NCI-H524 treated with DMSO at 0.1 percent for 48 hours (cell line): ENCODE data around the gene FAM118B.
"Not testable (repeated sequence)": the region's sequence is repeated elsewhere in the genome, so short reads cannot be mapped to it uniquely, and the experiment has no call there.

Source experiments
- DNase-seq: peaks from one replicate; lab custom pipeline; 2025; lab: John Stamatoyannopoulos, UW

FAM118B gene

DNA sequence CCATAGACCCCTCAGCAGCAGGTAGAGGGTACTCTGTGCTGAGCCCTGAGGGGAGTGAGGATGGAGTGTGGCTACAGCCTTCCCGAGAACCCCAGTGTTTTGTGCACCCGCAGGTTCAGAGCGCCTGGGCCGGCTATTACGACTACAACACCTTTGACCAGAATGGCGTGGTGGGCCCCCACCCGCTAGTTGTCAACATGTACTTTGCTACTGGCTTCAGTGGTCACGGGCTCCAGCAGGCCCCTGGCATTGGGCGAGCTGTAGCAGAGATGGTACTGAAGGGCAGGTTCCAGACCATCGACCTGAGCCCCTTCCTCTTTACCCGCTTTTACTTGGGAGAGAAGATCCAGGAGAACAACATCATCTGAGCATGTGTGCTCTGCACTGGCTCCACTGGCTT is 65.7 kb downstream of the FAM118B start:
- DNase-seq: no peak

DNA sequence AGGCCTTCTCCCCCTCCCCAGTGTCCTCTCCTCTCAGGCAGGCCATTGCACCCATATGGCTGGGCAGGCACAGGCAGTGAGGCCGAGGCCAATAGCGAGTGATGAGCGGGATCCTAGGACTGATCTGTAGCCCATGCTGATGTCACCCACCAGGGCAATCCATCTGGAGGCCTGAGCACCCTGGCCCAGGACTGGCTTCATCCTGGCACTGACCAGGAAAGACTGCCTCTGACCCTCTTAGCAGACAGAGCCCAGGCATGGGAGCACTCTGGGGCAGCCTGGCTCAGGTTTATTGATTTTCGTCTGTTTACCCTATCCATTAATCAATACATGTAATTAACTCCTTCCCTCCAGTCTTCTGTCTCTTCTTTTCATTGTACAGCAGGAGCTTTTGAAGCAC is 66.2 kb downstream of the FAM118B start:
- no peak for DNase-seq

DNA sequence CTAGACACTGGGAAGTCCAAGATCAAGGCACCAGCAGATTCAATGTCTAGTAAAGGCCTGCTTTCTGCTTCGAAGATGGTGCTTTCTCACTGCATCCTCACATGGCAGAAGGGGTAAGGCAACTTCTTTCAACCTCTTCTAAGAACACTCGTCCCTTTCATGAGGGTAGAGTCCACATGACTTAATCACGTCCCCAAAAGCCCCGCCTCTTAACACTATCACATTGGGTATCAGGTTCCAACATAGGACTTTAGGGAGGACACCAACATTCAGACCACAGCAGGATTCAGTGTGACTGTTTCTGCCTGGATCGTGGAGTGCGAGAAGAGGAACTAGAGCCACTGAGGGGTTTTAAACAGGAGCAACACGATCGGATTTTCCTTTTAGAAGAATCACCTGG is 67.6 kb downstream of the FAM118B start:
- DNase-seq: no peak

DNA sequence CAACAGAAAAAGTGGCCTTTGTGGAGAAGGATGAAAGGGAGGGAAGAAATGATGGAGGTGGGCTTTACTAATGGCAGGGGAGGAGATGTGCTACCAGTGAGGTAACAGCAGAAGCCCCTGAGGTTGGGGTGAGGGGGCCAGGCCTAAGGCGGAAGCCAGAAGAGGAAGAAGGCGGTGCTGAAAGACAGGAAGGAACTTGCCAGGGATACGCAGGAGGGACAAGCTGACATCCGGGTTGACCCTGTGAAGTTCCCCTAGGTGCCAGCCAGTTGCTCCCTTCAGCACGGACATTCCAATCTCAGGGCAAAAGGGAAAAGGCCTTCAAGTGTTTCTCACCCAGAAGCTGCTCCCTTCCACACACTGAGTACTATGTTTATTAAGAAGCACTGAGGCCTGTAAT is 69.0 kb downstream of the FAM118B start:
- no peak for DNase-seq

DNA sequence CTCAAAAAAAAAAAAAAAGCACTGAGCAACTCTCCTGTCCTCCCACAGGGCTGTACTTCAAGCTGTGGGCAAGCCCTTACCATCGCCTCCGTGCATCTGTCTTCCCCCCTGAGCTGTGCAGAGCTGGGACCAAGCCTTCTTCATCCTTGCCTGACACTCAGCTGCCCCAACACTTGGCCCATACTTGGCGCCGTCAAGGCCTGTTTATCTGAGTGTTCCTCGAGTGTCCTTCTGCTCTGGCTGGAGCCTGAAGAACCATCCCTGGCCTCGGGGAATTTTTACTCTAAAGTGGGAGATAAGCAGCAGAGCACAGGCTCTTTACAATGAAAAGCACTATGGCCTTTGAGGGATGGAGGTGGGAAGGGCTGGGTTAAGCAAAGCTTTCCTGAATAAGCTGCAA is 69.7 kb downstream of the FAM118B start:
- DNase-seq: no peak

DNA sequence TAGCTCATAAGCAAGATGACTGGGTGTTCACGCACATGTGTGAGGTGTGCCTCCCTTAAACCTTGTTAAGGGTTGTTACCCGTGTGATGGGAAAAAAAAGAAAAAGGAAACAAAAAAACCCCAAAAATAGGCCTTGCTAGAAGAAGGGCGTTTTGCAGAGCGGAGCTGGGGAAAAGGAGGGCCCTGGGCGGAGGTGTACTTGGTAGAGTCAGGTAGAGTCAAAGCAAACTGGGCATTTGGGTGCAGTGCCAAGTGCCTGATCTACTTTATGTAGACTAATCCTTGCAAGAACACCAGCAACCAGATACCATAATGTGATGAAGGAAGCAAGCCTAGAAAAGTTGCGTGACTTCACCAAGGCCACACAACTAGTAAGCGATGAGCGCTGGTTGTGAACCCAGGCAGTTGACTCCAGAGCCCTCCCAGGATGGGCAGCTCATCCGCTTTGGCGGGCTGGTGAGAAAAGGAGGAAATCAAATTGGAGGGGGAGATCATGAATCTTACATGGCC is 70.1 kb downstream of the FAM118B start:
- no peak for DNase-seq

DNA sequence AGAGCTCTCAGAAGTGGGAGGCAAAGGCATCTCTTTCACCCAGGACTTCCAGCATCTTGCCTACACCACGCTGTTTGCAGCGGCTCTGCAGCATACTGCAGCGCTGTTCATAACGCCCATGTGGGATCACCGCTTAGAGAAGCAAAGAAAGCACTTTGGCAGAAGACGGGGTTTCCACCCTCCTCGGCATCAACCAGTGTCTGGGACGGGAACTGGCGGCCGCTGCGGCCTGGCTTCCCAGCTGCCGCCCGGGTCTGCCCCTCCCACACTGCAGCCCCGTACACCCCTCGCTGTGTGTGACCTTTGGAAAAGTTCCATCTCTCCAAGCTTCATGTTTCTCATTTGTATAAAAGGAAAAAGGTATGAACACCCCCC is 70.8 kb downstream of the FAM118B start:
- no peak for DNase-seq

DNA sequence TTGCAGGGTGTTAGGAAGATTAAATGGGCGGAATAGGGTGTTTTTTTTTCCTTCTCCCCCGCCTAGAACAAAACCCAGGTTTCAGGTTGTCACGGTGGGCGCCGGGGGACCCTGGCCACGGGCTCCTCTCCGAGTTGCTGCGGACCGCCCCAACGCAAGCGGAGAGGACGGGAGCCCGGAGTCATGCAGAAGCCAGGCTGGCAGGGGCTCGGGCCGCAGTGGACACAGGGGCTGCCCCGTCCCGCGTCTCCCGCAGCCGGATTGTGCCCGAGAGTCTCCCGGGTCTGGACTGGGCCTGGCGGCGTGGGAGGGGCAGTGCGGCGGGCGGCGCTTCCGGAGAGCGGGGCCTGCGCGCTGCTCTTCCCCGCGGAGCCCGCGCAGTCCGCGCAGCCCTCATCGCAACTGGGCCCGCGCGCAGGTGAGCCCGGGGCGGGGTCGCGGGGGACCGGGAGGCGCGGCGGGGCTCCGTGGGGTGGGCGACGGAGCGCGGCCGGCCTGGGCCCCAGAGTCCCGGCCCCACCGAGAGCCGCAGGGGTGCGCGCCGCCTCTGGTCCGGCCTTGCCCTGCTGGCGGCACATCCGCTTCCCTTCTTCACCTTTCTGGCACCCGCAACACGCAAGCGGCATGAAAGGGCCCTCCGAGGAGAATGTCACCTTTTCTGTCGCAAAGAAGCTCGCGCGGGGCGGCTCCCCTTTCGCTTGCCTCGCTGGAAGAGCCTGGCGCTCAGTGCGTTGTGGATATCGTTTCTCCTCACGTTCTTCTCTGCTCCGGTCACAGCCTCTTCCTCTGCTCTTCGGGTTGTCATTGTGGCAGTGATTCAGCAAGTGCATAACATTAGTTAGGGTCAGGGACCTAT is 71.4 kb downstream of the FAM118B start, which contains the start of gene TIRAP:
Gene TIRAP, plus strand, starts transcription at position 358 of the 856 bp plus-strand sequence. CDS start 7,802 bp downstream, outside the sequence.
- no peak for DNase-seq

DNA sequence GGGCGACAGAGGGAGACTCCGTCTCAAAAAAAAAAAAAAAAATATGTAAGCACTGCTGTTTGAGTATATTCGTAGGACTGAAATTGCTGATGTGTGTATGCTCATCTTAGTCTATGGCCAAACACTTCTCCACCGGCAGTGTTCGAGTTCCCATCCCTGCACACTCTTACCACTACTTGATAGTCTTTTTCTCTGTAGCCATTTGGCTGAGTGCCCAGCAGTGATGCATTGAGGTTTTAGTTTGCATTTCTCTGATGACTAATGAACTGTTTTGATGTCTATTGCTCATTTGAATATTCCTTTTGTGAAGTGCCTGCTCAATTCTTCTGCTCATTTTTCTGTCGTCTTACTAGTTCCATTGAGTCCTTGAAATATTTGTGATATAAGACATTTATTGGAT is 73.2 kb downstream of the FAM118B start:
- DNase-seq: no peak

DNA sequence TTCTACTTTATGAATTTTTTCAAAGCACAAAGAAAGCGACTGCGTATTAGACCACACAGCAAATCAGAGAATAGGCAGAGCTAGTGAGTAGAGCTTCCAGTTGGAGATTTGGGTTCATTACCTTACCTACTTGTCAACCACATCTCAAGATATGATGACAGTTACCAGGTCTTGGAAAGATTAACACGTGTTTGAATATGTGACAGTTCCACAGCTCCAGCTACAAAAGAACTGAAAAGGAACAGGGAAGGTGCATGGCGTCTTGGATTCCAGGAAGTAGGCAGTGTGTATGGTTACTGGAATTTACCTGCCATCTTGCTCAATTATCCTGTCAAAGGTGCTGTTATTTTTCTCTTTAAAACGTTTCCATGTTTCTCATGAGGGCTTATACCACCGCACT is 76.7 kb downstream of the FAM118B start:
- DNase-seq: no peak

DNA sequence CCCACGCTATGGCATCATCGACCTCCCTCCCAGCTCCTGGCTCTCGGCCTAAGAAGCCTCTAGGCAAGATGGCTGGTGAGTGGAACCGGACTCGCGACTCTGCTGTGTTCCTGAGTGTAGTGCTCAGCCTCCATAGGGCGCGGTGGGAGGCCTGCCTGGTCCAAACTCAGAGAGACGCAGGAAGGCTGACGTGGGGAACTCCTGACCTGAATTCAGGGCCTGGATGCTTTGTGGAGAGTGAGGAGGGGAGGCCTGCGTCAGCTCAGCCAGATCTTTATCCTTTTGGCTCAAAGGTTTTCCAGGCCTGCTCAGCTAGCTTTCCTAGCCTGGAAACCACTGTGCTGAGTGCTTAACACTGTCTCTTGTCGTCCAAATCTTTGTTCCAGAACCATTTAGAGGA is 79.3 kb downstream of the FAM118B start:
- DNase-seq: no peak

DNA sequence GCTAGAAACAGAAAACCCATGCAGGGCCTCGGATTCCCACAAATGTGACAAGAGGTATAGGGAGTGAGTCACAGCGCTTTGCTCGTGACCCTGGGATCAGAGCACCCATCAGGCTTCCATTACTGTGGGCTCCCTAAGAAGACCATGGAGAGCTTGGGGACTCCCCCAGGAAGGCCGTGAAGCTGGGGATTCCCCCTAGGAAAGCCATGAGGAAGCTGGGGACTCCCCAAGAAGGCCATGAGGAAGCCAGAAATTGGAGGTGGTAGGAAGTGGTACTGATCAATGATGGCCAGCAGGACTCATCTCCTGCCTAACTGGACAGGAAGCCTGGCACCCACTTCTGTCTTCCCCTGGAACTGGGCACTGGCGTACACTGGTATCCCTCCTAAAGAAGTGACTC is 82.1 kb downstream of the FAM118B start:
- DNase-seq: no peak

DNA sequence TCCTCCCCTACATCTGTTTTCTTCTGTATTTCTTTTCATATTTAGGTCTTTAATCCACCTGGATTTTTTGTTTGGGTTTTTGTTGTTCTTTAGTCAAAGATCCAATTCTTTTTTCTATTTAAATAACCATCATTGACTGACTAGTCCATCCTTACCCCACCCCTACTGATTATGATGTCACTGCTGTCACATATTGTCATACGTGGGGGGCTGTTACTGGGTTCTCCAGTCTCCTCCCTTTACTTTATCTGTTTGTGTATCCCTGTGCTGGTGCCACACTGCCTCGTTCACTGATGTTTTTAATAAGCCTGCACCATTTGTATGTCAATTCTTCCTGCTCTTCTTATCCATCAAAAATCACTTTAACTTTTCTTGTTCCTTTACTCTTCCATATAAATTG is 85.4 kb downstream of the FAM118B start:
- DNase-seq: no peak

DNA sequence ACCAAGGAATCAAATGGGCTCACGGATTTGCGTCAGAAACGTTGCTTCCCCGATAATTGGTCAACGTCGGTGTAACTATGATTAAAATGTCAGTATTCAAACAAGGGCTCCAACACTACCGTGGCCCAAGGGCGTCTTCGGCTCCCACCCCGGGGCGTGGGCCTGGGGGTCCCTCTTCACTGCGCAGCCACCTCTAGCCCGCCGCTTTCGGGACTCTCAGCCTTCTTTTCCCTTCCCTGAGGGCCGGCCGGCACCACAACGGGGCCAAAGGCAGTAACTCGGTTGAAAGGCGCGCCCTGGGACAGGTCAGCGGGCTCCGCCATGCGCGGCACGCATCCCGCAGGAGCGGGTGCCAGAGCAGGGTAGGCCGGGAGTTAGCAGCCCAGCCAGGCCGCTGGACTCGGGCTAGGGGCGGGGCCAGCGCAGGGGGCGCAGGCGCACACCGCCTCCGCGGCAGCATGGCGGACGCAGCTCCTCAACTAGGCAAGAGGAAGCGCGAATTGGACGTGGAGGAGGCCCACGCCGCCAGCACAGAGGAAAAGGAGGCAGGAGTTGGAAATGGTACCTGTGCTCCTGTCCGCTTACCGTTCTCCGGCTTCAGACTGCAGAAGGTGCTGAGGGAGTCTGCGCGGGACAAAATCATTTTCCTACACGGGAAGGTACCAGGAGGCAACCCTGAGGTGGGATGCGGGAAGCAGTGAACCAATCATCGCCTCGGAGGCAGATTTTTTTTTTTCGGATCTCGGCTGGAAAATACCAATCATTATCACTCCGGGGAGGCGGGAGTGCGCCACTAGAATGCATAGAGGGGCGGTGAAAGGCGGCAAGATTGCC is 92.3 kb downstream of the FAM118B start, which contains the start of gene DCPS:
Gene DCPS, plus strand, starts transcription at position 438 of the 834 bp plus-strand sequence. Its CDS starts 21 bp downstream, at position 459.
- peak; percentile 47 for DNase-seq

DNA sequence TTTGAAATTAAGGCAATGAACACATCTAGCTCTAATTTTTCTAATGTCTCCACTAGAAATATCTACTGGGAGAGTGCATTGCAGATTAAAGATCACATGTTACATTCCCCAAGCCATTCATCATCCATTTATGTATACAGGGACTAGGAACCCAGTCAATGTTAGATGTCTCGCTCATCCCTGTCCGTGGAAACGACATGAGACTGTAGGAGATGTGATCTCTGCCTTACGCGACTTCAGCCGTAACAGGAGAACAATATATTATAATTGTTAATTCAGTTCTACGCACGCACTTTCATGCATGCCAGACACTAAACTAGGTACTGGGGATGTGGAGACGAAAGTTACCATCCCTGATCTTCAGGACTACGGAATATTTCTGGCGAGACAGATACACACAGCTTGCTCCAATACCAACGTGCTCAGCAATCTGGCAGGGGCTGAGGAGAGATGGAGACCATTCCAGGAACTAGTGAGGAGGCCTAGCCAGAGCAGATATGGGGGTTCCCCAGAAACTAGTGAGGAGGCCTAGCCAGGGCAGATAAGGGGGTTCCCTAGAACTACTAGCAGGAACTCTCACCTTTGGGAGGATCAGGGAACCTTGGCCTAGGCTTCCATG is 93.0 kb downstream of the FAM118B start:
- DNase-seq: no peak

DNA sequence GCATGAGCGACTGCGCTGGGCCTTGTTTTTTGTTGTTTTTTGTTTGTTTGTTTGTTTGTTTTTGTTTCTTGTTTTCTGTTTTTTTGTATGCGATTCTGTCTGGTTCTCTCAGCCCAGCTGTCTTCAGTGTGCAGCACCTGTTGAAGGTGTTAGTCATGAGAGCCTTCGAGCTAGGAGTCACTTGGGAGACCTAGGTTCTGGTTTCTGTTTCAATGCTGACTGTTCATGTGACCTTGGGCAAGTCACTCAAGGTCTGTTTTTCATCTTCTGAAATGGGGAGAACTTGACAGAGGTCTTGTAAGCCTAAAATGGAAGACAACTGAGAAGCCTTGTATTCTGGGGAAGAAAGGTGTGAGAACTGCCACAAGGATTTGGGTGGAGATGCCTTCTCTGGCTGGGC is 94.1 kb downstream of the FAM118B start:
- DNase-seq: no peak

DNA sequence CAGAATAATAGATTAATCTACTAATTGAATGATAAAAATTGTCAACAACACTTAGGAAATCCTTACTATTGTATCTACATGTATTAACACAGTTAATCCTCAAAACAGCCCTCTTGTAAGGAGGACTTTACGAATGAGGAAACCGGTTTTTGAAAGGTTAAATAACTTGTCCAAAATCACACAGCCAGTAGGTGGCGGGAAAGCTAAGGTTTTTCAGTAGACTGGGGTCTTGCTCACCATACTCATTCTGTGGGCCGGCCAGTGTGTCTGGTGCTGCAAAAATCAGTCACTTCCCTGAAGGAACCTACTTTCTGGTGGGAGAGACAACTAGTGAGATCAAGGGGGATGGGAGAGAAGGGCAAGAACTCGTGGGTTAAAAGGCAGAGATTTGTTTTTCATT is 96.1 kb downstream of the FAM118B start:
- DNase-seq: no peak

DNA sequence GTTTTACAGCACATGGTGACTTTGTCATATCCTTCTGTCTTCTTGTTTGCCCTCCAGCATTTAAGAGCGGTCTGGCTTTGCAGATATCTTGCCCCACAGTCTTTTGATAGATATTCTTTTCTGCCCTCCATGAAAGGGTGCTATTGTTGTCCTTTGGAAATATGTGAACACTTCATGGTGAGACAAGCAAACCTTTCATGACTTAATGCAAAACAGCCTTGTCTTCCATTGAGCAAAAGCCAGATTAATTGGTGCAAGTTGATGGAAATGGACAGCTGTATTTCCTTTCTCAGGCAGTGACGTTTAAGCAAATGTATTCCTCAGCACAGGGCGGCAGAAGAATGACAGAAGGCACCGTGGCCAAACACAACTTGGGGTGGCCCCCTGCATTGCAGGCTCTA is 96.7 kb downstream of the FAM118B start:
- DNase-seq: no peak

DNA sequence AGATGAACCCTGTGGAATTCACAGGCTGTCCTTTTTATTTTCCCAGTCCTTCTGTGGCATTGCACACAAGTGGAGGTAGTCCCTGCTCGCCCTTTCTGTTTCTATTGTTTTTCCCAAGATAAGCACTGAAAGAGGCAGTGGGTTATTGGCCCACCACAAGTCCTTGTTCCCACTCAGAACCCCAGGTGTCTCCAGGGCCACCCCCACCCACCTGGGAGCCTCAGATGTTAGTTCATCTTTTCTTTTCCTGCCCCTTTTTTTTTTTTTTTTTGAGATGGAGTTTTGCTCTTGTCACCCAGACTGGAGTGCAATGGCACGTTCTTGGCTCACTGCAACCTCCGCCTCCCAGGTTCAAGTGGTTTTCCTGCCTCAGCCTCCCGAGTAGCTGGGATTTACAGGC is 97.2 kb downstream of the FAM118B start:
- DNase-seq: not testable (repeated sequence)

DNA sequence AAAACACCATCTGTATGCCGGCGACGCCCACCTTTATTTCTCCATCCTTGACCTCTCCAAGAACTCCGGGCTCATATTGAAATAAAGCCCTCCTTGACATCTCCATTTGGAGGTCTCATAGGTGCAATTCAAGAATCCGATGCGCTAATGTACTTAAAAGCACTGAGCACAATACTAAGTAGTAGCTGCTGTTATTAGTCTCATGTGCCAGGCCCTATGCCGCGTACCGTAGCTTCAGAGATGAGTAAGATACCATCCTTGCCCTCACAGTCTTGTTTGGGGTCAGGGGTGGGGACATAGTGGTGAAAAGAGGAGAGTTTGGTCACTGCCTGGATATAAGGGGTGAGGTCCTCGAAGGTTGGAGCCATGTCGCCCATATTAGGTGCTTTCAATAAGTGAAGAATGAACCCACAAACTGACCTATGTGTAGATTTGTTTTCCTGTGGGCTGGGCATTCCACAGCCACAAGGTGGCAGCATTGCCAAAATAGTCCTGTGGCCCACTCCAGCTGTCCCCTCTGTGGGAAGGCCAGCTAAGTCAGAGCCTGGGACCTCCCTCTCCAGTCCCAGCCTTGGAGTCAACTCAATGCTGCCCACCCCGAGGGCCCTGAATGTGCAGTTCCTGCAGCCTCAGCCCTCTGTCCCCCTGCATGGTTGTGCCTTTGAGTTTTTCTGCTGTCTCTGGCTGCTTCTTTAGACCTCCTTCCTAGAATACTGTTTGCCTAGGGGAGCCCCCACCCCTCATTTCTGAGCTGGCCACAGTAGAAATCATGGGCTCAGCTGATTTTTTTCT is 98.8 kb downstream of the FAM118B start:
- DNase-seq: no peak

DNA sequence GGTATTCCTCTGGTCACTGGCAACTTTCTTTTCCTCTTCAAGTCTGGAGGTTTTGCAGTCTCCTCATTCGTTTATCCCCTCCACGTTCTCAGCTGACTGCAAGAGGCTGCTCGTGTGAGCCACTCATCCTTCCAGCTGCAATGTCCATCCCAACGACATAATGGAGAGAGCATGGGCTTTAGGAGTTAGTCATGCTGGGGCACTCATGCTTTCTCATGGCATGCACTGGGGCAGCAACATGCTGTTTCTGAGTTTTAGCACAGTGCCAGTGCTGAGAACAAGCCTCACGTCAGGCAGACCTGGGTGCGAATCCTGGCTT is 99.4 kb downstream of the FAM118B start:
- no peak for DNase-seq
